ENCODE results near the gene B4GALT6. TPM values are rescaled to one million over a fixed set of nuclear protein-coding genes. Genes with fewer than 3 reads are reported as not detected.

Gene B4GALT6
- polyA plus RNA-seq, 1 donor from 2014 or later = 19.4 TPM

- no peak overlapping the region for H3K4me2 ChIP-seq (ENCODE audit: low read length)
- no peaks in the 10 kb centered on the region for H3K9me3 ChIP-seq (ENCODE audit: low read length)
- no peak overlapping the region for H2AFZ ChIP-seq (ENCODE audit: low read depth, low read length)
- no peak overlapping the region for H3K27ac ChIP-seq (ENCODE audit: low read length)
- H3K36me3 ChIP-seq (ENCODE audit: insufficient read depth, low read length) = no peaks in the 10 kb centered on the region
- H3K4me3 ChIP-seq (ENCODE audit: low read length) = no peak overlapping the region
- TF ChIP-seq MXI1 (conservative IDR thresholded peaks at IDR 0.05; ENCODE audit: poor library complexity, severe bottlenecking) (no peak), RAD21 (conservative IDR thresholded peaks at IDR 0.05) (no peak), TAF1 (IDR thresholded peaks at IDR 0.05; ENCODE audit: low read depth) (no peak), EZH2 (IDR thresholded peaks at IDR 0.05; ENCODE audit: borderline replicate concordance, insufficient read depth, low read length, poor library complexity, severe bottlenecking) (no peak), POLR2AphosphoS5 (IDR thresholded peaks at IDR 0.05) (no peak), REST (IDR thresholded peaks at IDR 0.05; ENCODE audit: borderline replicate concordance) (no peak)
- H3K9ac ChIP-seq (ENCODE audit: low read length) = no peak overlapping the region
- H4K20me1 ChIP-seq (ENCODE audit: insufficient read depth) = no peaks in the 10 kb centered on the region
- H3K79me2 ChIP-seq (replicated peaks; ENCODE audit: insufficient read depth, low read length) = peaks cover 4% of the 10 kb centered on the region
- no peaks in the 10 kb centered on the region for H3K27me3 ChIP-seq (ENCODE audit: insufficient read depth, low read depth, low read length)
- H3K9me2 ChIP-seq (ENCODE audit: insufficient read depth, low read length) = no peaks in the 10 kb centered on the region
- no peaks in the 10 kb centered on the region for H3F3A ChIP-seq (ENCODE audit: insufficient read depth, low read length, poor library complexity, severe bottlenecking)
Observed at GRCh38 chr18:31645411-31645810, 39.0 kb downstream of the B4GALT6 start.

- Histone ChIP-seq H3F3A (ENCODE audit: insufficient read depth, low read length, poor library complexity, severe bottlenecking) (no peaks in the 10 kb centered on the region), H3K27me3 (ENCODE audit: insufficient read depth, low read depth, low read length) (no peaks in the 10 kb centered on the region), H3K36me3 (ENCODE audit: insufficient read depth, low read length) (no peaks in the 10 kb centered on the region), H2AFZ (ENCODE audit: low read depth, low read length) (no peak overlapping the region), H3K4me3 (ENCODE audit: low read length) (no peak overlapping the region), H4K20me1 (ENCODE audit: insufficient read depth) (no peaks in the 10 kb centered on the region), H3K9me2 (ENCODE audit: insufficient read depth, low read length) (no peaks in the 10 kb centered on the region), H3K79me2 (replicated peaks; ENCODE audit: insufficient read depth, low read length) (peaks cover 4% of the 10 kb centered on the region), H3K27ac (ENCODE audit: low read length) (no peak overlapping the region), H3K9ac (ENCODE audit: low read length) (no peak overlapping the region), H3K9me3 (ENCODE audit: low read length) (no peaks in the 10 kb centered on the region), H3K4me2 (ENCODE audit: low read length) (no peak overlapping the region)
- no peak for TF ChIP-seq POLR2AphosphoS5 (IDR thresholded peaks at IDR 0.05)
- no peak for TF ChIP-seq RAD21 (conservative IDR thresholded peaks at IDR 0.05)
- TF ChIP-seq SMC3 (conservative IDR thresholded peaks at IDR 0.05; ENCODE audit: poor library complexity) = no peak
- no peak for TF ChIP-seq EP300 (conservative IDR thresholded peaks at IDR 0.05; ENCODE audit: poor library complexity, severe bottlenecking)
Observed at GRCh38 chr18:31643003-31643402, 41.4 kb downstream of the B4GALT6 start.

GRCh38 chr18:31637445-31637844 is 46.9 kb downstream of the B4GALT6 start:
- Histone ChIP-seq H3K27ac (ENCODE audit: low read length) (no peak overlapping the region), H3K4me2 (ENCODE audit: low read length) (no peak overlapping the region), H3K79me2 (replicated peaks; ENCODE audit: insufficient read depth, low read length) (no peaks in the 10 kb centered on the region), H3K9ac (ENCODE audit: low read length) (no peak overlapping the region), H2AFZ (ENCODE audit: low read depth, low read length) (no peak overlapping the region), H3F3A (ENCODE audit: insufficient read depth, low read length, poor library complexity, severe bottlenecking) (no peaks in the 10 kb centered on the region), H3K36me3 (ENCODE audit: insufficient read depth, low read length) (no peaks in the 10 kb centered on the region), H3K27me3 (ENCODE audit: insufficient read depth, low read depth, low read length) (no peaks in the 10 kb centered on the region), H4K20me1 (ENCODE audit: insufficient read depth) (no peaks in the 10 kb centered on the region), H3K9me2 (ENCODE audit: insufficient read depth, low read length) (no peaks in the 10 kb centered on the region), H3K9me3 (ENCODE audit: low read length) (no peaks in the 10 kb centered on the region), H3K4me3 (ENCODE audit: low read length) (no peak overlapping the region)
- TF ChIP-seq CTCF (IDR thresholded peaks at IDR 0.05; ENCODE audit: poor library complexity, severe bottlenecking) (no peak), MXI1 (conservative IDR thresholded peaks at IDR 0.05; ENCODE audit: poor library complexity, severe bottlenecking) (no peak), EP300 (conservative IDR thresholded peaks at IDR 0.05; ENCODE audit: poor library complexity, severe bottlenecking) (no peak), TAF1 (IDR thresholded peaks at IDR 0.05; ENCODE audit: low read depth) (no peak), REST (IDR thresholded peaks at IDR 0.05; ENCODE audit: borderline replicate concordance) (no peak), EZH2 (IDR thresholded peaks at IDR 0.05; ENCODE audit: borderline replicate concordance, insufficient read depth, low read length, poor library complexity, severe bottlenecking) (no peak), POLR2AphosphoS5 (IDR thresholded peaks at IDR 0.05) (no peak), RAD21 (conservative IDR thresholded peaks at IDR 0.05) (no peak), SMC3 (conservative IDR thresholded peaks at IDR 0.05; ENCODE audit: poor library complexity) (no peak)
